ENCODE measurements around the gene C5orf24.
"Not testable (repeated sequence)": the region's sequence is repeated elsewhere in the genome, so short reads cannot be mapped to it uniquely, and the experiment has no call there.

C5orf24 gene

GRCh38 chr5:134851307-134851923 is 5.6 kb downstream of the C5orf24 start:
- no peak for DNase-seq

GRCh38 chr5:134856465-134856864 is 10.7 kb downstream of the C5orf24 start:
- not testable (repeated sequence) for DNase-seq

GRCh38 chr5:134857401-134857800 is 11.6 kb downstream of the C5orf24 start:
- DNase-seq = no peak

- DNase-seq = no peak
Measured at GRCh38 chr5:134864707-134865106, 18.9 kb downstream of the C5orf24 start.

- DNase-seq = no peak
Measured at GRCh38 chr5:134873494-134873893, 27.7 kb downstream of the C5orf24 start.

GRCh38 chr5:134873987-134874830 is 28.4 kb downstream of the C5orf24 start, which contains the start of gene TXNDC15:
Gene TXNDC15, plus strand, starts transcription at chr5:134874371. Its CDS starts 57 bp downstream, at chr5:134874428.
- peak; percentile 98 for DNase-seq

GRCh38 chr5:134874831-134875655 is 29.3 kb downstream of the C5orf24 start:
- no peak for DNase-seq

- DNase-seq = no peak
Measured at GRCh38 chr5:134877159-134877558, 31.4 kb downstream of the C5orf24 start.

GRCh38 chr5:134878403-134878802 is 32.6 kb downstream of the C5orf24 start:
- DNase-seq = no peak

- no peak for DNase-seq
Measured at GRCh38 chr5:134879456-134879855, 33.7 kb downstream of the C5orf24 start.

GRCh38 chr5:134880937-134881336 is 35.2 kb downstream of the C5orf24 start:
- not testable (repeated sequence) for DNase-seq

GRCh38 chr5:134881711-134882110 is 35.9 kb downstream of the C5orf24 start:
- DNase-seq = not testable (repeated sequence)

- DNase-seq = no peak
Measured at GRCh38 chr5:134887593-134888159, 41.9 kb downstream of the C5orf24 start.

- no peak for DNase-seq
Measured at GRCh38 chr5:134889335-134889734, 43.6 kb downstream of the C5orf24 start.

- no peak for DNase-seq
Measured at GRCh38 chr5:134891473-134891872, 45.7 kb downstream of the C5orf24 start.

- no peak for DNase-seq
Measured at GRCh38 chr5:134892282-134892681, 46.5 kb downstream of the C5orf24 start.

GRCh38 chr5:134892926-134893325 is 47.2 kb downstream of the C5orf24 start:
- no peak for DNase-seq

GRCh38 chr5:134893748-134894505 is 48.2 kb downstream of the C5orf24 start:
- DNase-seq = no peak

- DNase-seq = no peak
Measured at GRCh38 chr5:134902071-134902801, 56.5 kb downstream of the C5orf24 start.

- DNase-seq = peak; percentile 97
Measured at GRCh38 chr5:134904610-134905245, 59.0 kb downstream of the C5orf24 start, which contains the start of gene PCBD2. Gene PCBD2, plus strand, starts transcription at chr5:134905131. Its CDS starts 9 bp downstream, at chr5:134905140.

Data from right kidney (tissue), 1 donor.